Right lung (tissue), 10 donors: Measurements from ENCODE around the gene MMS22L. TPM values are rescaled to one million over a fixed set of nuclear protein-coding genes. Genes with fewer than 3 reads are reported as not detected.

Source experiments
- DNase-seq, 2 donors: peaks; one replicate each; pipeline ENCODE4 v3.0.0-alpha.2; 2013
- long read RNA-seq, 8 donors: transcript quantifications; one replicate each; lab custom pipeline, GENCODE V29; 2026
- polyA plus RNA-seq, 5 donors: library from polyadenylated mRNA; unstranded; fragments of 120-200 nt; gene quantifications; one replicate each; pipeline versions ENCODE4 v1.2.1 to v1.2.3, GENCODE V29; 2013; ENCODE audit warnings: inconsistent platforms in 1 of 5, low replicate concordance in 1 of 5; ENCODE audit not compliant: insufficient read length in 5 of 5, insufficient read depth in 1 of 5

MMS22L gene
- 10 to 100 TPM in 4 of 5 donors, 1 to 10 TPM in 1; 7.9 to 20.0 (median 16.9) TPM for polyA plus RNA-seq
- long read RNA-seq, donor 1 = 0 reads
- long read RNA-seq, donor 2 = 0 reads
- long read RNA-seq, donor 3 = 0 reads
- long read RNA-seq, donor 4 = 0 reads
- long read RNA-seq, donor 5 = 0 reads
- long read RNA-seq, donor 6 = 0 reads
- long read RNA-seq, donor 7 = 0 reads
- long read RNA-seq, donor 8 = 0 reads

GRCh38 chr6:97282726-97283617 is at the start of gene MMS22L:
Gene MMS22L (minus strand): TSS chr6:97283216. CDS start chr6:97282477, 739 bp downstream.
- DNase-seq = peak; percentile 92 to 95

GRCh38 chr6:97322811-97323210 is 39.8 kb upstream of the MMS22L start:
- DNase-seq = no peak

GRCh38 chr6:97322226-97322625 is 39.2 kb upstream of the MMS22L start:
- no peak for DNase-seq

- DNase-seq = no peak
Measured at GRCh38 chr6:97316978-97317377, 34.0 kb upstream of the MMS22L start.

GRCh38 chr6:97312241-97312640 is 29.2 kb upstream of the MMS22L start:
- DNase-seq = no peak

- no peak for DNase-seq
Measured at GRCh38 chr6:97306544-97307320, 23.7 kb upstream of the MMS22L start.

GRCh38 chr6:97305414-97306066 is 22.5 kb upstream of the MMS22L start:
- DNase-seq = no peak

GRCh38 chr6:97304701-97305100 is 21.7 kb upstream of the MMS22L start:
- DNase-seq = no peak

- DNase-seq = no peak
Measured at GRCh38 chr6:97294451-97294850, 11.4 kb upstream of the MMS22L start.

GRCh38 chr6:97293198-97293696 is 10.2 kb upstream of the MMS22L start:
- no peak for DNase-seq

- DNase-seq = no peak
Measured at GRCh38 chr6:97292671-97293070, 9.7 kb upstream of the MMS22L start.

- no peak for DNase-seq
Measured at GRCh38 chr6:97291896-97292295, 8.9 kb upstream of the MMS22L start.

GRCh38 chr6:97289332-97289731 is 6.3 kb upstream of the MMS22L start:
- DNase-seq = no peak

GRCh38 chr6:97288188-97288587 is 5.2 kb upstream of the MMS22L start:
- no peak for DNase-seq

- no peak for DNase-seq
Measured at GRCh38 chr6:97282238-97282725, 734 bp downstream of the MMS22L start.

- no peak for DNase-seq
Measured at GRCh38 chr6:97280766-97281165, 2.2 kb downstream of the MMS22L start.

GRCh38 chr6:97275804-97276203 is 7.2 kb downstream of the MMS22L start:
- DNase-seq = no peak

- no peak for DNase-seq
Measured at GRCh38 chr6:97269821-97270220, 13.2 kb downstream of the MMS22L start.

GRCh38 chr6:97262676-97263075 is 20.3 kb downstream of the MMS22L start:
- no peak for DNase-seq

- no peak for DNase-seq
Measured at GRCh38 chr6:97246842-97247241, 36.2 kb downstream of the MMS22L start.

GRCh38 chr6:97240222-97240621 is 42.8 kb downstream of the MMS22L start:
- no peak for DNase-seq
